H9 (cell line): Measurements from ENCODE around the gene TOB2. TPM values are rescaled to one million over a fixed set of nuclear protein-coding genes. Genes with fewer than 3 reads are reported as not detected.
"Not testable (repeated sequence)": the region's sequence is repeated elsewhere in the genome, so short reads cannot be mapped to it uniquely, and the experiment has no call there.

Experiments
- DNase-seq: peaks from one replicate; pipeline ENCODE4 v3.0.0-alpha.2; 2017
- H2AFZ ChIP-seq: one replicate; pipeline ENCODE4 v1.6.1; 2013; ENCODE audit warnings: mild to moderate bottlenecking, low read length, control low read depth, moderate library complexity
- H2AK5ac ChIP-seq: 2 replicates; pipeline ENCODE4 v1.6.1; 2013; ENCODE audit warnings: low read length, control low read depth, mixed read lengths; ENCODE audit not compliant: insufficient read length
- H2BK120ac ChIP-seq: one replicate; pipeline ENCODE4 v1.6.1; 2013; ENCODE audit warnings: low read depth, mild to moderate bottlenecking, low read length, control low read depth, inconsistent platforms; ENCODE audit not compliant: poor library complexity, severe bottlenecking
- H2BK12ac ChIP-seq: 2 replicates; pipeline ENCODE4 v1.6.1; 2013; ENCODE audit warnings: low read length, control low read depth, mixed read lengths, low read depth; ENCODE audit not compliant: insufficient read length
- H2BK15ac ChIP-seq: 2 replicates; pipeline ENCODE4 v1.6.1; 2013; ENCODE audit warnings: low read depth, low read length, control low read depth
- H2BK20ac ChIP-seq: one replicate; pipeline ENCODE4 v1.6.1; 2013; ENCODE audit warnings: low read depth, mild to moderate bottlenecking, low read length, control low read depth, inconsistent platforms; ENCODE audit not compliant: poor library complexity, severe bottlenecking
- H2BK5ac ChIP-seq: 2 replicates; pipeline ENCODE4 v1.6.1; 2013; ENCODE audit warnings: low read length, control low read depth, mixed read lengths; ENCODE audit not compliant: insufficient read length
- H3K14ac ChIP-seq: 2 replicates; pipeline ENCODE4 v1.6.1; 2013; ENCODE audit warnings: low read length, control low read depth; ENCODE audit not compliant: insufficient read depth
- H3K18ac ChIP-seq: 2 replicates; pipeline ENCODE4 v1.6.1; 2013; ENCODE audit warnings: low read depth, mild to moderate bottlenecking, mixed read lengths, low read length, control low read depth; ENCODE audit not compliant: insufficient read length
- H3K23ac ChIP-seq: 2 replicates; pipeline ENCODE4 v1.6.1; 2013; ENCODE audit warnings: low read length, control low read depth, mixed read lengths, low read depth; ENCODE audit not compliant: insufficient read length
- H3K23me2 ChIP-seq: 2 replicates; pipeline ENCODE4 v1.6.1; 2013; ENCODE audit warnings: low read depth, mild to moderate bottlenecking, mixed read lengths, low read length, control low read depth; ENCODE audit not compliant: insufficient read length, poor library complexity, severe bottlenecking
- H3K27ac ChIP-seq: 2 replicates; pipeline ENCODE4 v1.5.1; 2013; ENCODE audit warnings: low read length, control low read depth, mixed read lengths, low read depth; ENCODE audit not compliant: insufficient read length
- H3K27me3 ChIP-seq: 2 replicates; pipeline ENCODE4 v1.6.1; 2013; ENCODE audit warnings: low read length, control low read depth, inconsistent platforms; ENCODE audit not compliant: insufficient read depth
- H3K4ac ChIP-seq: 2 replicates; pipeline ENCODE4 v1.6.1; 2013; ENCODE audit warnings: low read depth, mild to moderate bottlenecking, control low read depth, inconsistent platforms, low read length, moderate library complexity
- H3K4me1 ChIP-seq: 2 replicates; pipeline ENCODE4 v1.6.1; 2013; ENCODE audit warnings: low read length, control low read depth, inconsistent platforms; ENCODE audit not compliant: insufficient read depth
- H3K4me2 ChIP-seq: 2 replicates; pipeline ENCODE4 v1.6.1; 2013; ENCODE audit warnings: low read length, control low read depth, mixed read lengths; ENCODE audit not compliant: insufficient read length, insufficient read depth
- H3K56ac ChIP-seq: 2 replicates; pipeline ENCODE4 v1.6.1; 2013; ENCODE audit warnings: low read depth, mild to moderate bottlenecking, mixed read lengths, low read length, control low read depth; ENCODE audit not compliant: insufficient read length
- H3K79me1 ChIP-seq: 2 replicates; pipeline ENCODE4 v1.6.1; 2013; ENCODE audit warnings: low read depth, mild to moderate bottlenecking, moderate library complexity, low read length, control low read depth, inconsistent platforms; ENCODE audit not compliant: insufficient read depth, poor library complexity, severe bottlenecking
- H3K79me2 ChIP-seq: 2 replicates; pipeline ENCODE4 v1.6.1; 2013; ENCODE audit warnings: low read length, control low read depth, inconsistent platforms; ENCODE audit not compliant: insufficient read depth
- H3K9ac ChIP-seq: 2 replicates; pipeline ENCODE4 v1.6.1; 2013; ENCODE audit warnings: low read length, control low read depth, mixed read lengths; ENCODE audit not compliant: insufficient read length; ENCODE audit errors: extremely low read depth
- H3K9me3 ChIP-seq: one replicate; pipeline ENCODE4 v1.6.1; 2013; ENCODE audit warnings: low read depth, low read length, inconsistent platforms; ENCODE audit not compliant: control insufficient read depth
- H3T11ph ChIP-seq: one replicate; pipeline ENCODE4 v1.6.1; 2013; ENCODE audit warnings: mild to moderate bottlenecking, low read length, control low read depth, inconsistent platforms
- H4K20me1 ChIP-seq: one replicate; pipeline ENCODE4 v1.6.1; 2013; ENCODE audit not compliant: control insufficient read depth, insufficient read length, insufficient read depth
- H4K5ac ChIP-seq: 2 replicates; pipeline ENCODE4 v1.6.1; 2013; ENCODE audit warnings: low read depth, mild to moderate bottlenecking, mixed read lengths, low read length, control low read depth; ENCODE audit not compliant: insufficient read length
- H4K8ac ChIP-seq: replicated peaks from 2 replicates; pipeline ENCODE4 v1.6.1; 2013; ENCODE audit warnings: low read length, control low read depth, mixed read lengths, low read depth; ENCODE audit not compliant: insufficient read length
- H4K91ac ChIP-seq: 2 replicates; pipeline ENCODE4 v1.6.1; 2013; ENCODE audit warnings: low read depth, mild to moderate bottlenecking, moderate library complexity, mixed read lengths, low read length, control low read depth; ENCODE audit not compliant: insufficient read length
- H3K27ac Mint-ChIP-seq, 3 experiments: 2 replicates in 2 of 3; 3 replicates in 1 of 3; pipeline ENCODE4 v1.8.0; 2020 to 2021; ENCODE audit warnings: mixed read lengths in 3 of 3, mild to moderate bottlenecking in 1 of 3, moderate library complexity in 1 of 3
- H3K27me3 Mint-ChIP-seq: 2 replicates; pipeline ENCODE4 v1.8.0; 2021; ENCODE audit warnings: low read depth, mild to moderate bottlenecking, moderate library complexity, mixed read lengths
- H3K36me3 Mint-ChIP-seq, 3 experiments: 2 replicates in 2 of 3; 3 replicates in 1 of 3; pipeline ENCODE4 v1.8.0; 2020 to 2021; ENCODE audit warnings: low read depth in 3 of 3, mixed read lengths in 3 of 3; ENCODE audit not compliant: insufficient read depth in 1 of 3
- H3K4me1 Mint-ChIP-seq, 2 experiments: 2 replicates each; pipeline ENCODE4 v1.8.0; 2020; ENCODE audit warnings: mixed read lengths in 2 of 2
- H3K4me3 Mint-ChIP-seq, 2 experiments: 2 replicates in 1 of 2; 3 replicates in 1 of 2; pipeline ENCODE4 v1.8.0; 2020 to 2021; ENCODE audit warnings: mild to moderate bottlenecking in 2 of 2, mixed read lengths in 2 of 2, moderate library complexity in 1 of 2
- H3K9me3 Mint-ChIP-seq, 2 experiments: 2 replicates in 1 of 2; 3 replicates in 1 of 2; pipeline ENCODE4 v1.8.0; 2020; ENCODE audit warnings: mild to moderate bottlenecking in 2 of 2, mixed read lengths in 2 of 2, moderate library complexity in 1 of 2
- CTCF ChIP-seq: fragments of 200-600 bp; sonication (generic); conservative IDR thresholded peaks from 3 replicates; pipeline ENCODE4 v1.8.0; 2021; ENCODE audit warnings: antibody characterized with exemption, mild to moderate bottlenecking
- WGBS: extraction: QIAGEN DNeasy Blood & Tissue Kit; methylation state at CpG from one replicate; pipeline ENCODE4 v1.1.7; 2013; ENCODE audit warnings: missing lambda C conversion rate, low lambda C conversion rate, mixed read lengths; ENCODE audit not compliant: insufficient read length; ENCODE audit errors: extremely low coverage; 5-methylcytosine and 5-hydroxymethylcytosine counted together
- total RNA-seq: library from RNA; stranded (reverse); gene quantifications from 2 replicates; pipeline ENCODE4 v1.2.1, GENCODE V29; 2021

The TOB2 gene
- total RNA-seq, 1 experiment from 2014 or later: 75.8 TPM

GRCh38 chr22:41403532-41404318 lies 42.9 kb downstream of the TOB2 start:
- Histone ChIP-seq H3K18ac (no peak overlapping the region), H3K4me1 (no peaks in the 10 kb centered on the region), H3T11ph (no peak overlapping the region), H4K5ac (no peak overlapping the region), H3K56ac (no peak overlapping the region), H3K4ac (no peak overlapping the region), H3K79me2 (no peaks in the 10 kb centered on the region), H2BK12ac (no peak overlapping the region), H3K27ac (no peak overlapping the region), H2BK15ac (no peak overlapping the region), H3K27me3 (no peaks in the 10 kb centered on the region), H3K4me2 (no peak overlapping the region), H3K9me3 (no peaks in the 10 kb centered on the region), H2BK20ac (no peak overlapping the region), H3K9ac (no peak overlapping the region), H2BK5ac (no peak overlapping the region), H3K23me2 (no peaks in the 10 kb centered on the region), H2AK5ac (no peak overlapping the region), H3K14ac (no peak overlapping the region), H3K23ac (no peak overlapping the region), H4K91ac (no peak overlapping the region), H4K8ac (no peak overlapping the region), H2AFZ (no peak overlapping the region), H3K79me1 (no peaks in the 10 kb centered on the region), H4K20me1 (no peaks in the 10 kb centered on the region), H2BK120ac (no peak overlapping the region)
- H3K4me3 Mint-ChIP-seq: no peak overlapping the region
- peaks cover 6 to 11% of the 10 kb centered on the region in 2 experiments; a peak in 3 of 4 replicates for H3K4me1 Mint-ChIP-seq
- no CpG with 5 or more reads among the region's 18 CpGs for WGBS
- no peaks in the 10 kb centered on the region for H3K9me3 Mint-ChIP-seq
- no peaks in the 10 kb centered on the region for H3K36me3 Mint-ChIP-seq
- H3K27ac Mint-ChIP-seq: peak overlapping the region in 1 of 3 experiments; percentile 63; a peak in 1 of 7 replicates
- peaks cover 1% of the 10 kb centered on the region; the same call in 1 of the 2 replicates for H3K27me3 Mint-ChIP-seq
- DNase-seq: peak; percentile 93
- TF ChIP-seq CTCF: peak; percentile 98

GRCh38 chr22:41402851-41403250 lies 43.8 kb downstream of the TOB2 start:
- not testable (repeated sequence) for H3K27me3 Mint-ChIP-seq, H3K9me3 Mint-ChIP-seq
- no CpG with 5 or more reads among the region's 14 CpGs for WGBS

More at GRCh38 chr22:41402851-41403250, 43.8 kb downstream of the TOB2 start:
- H2BK20ac ChIP-seq, H2AFZ ChIP-seq, H4K5ac ChIP-seq, H2BK5ac ChIP-seq, H3K9ac ChIP-seq, H3K23me2 ChIP-seq, H3K18ac ChIP-seq, H2BK120ac ChIP-seq, H3T11ph ChIP-seq, H2AK5ac ChIP-seq, H3K4ac ChIP-seq, H3K4me2 ChIP-seq, H3K79me2 ChIP-seq, H3K36me3 Mint-ChIP-seq, DNase-seq, H3K23ac ChIP-seq, H3K27ac ChIP-seq, H2BK15ac ChIP-seq, H4K8ac ChIP-seq, H3K14ac ChIP-seq, H3K56ac ChIP-seq, H4K20me1 ChIP-seq, H2BK12ac ChIP-seq, H3K79me1 ChIP-seq, H4K91ac ChIP-seq, H3K27ac Mint-ChIP-seq, H3K27me3 ChIP-seq, H3K4me1 ChIP-seq, H3K9me3 ChIP-seq: not testable (repeated sequence)
- 0 out of 5 replicates have a peak overlapping the region, but pooled peaks of 1 of the 2 experiments have one; percentile 20 for H3K4me3 Mint-ChIP-seq
- peaks cover 6 to 11% of the 10 kb centered on the region in 2 experiments; a peak in 3 of 4 replicates for H3K4me1 Mint-ChIP-seq
